T-helper 1 cell treated with Interleukin-12 subunit alpha and Interleukin-12 subunit beta and Interleukin-4 antibody, amounts not matched to agents 30 ng/mL and 1 ng/mL, for 36 hours (primary cell): ENCODE data around the gene RASA1. TPM values are rescaled to one million over a fixed set of nuclear protein-coding genes. Genes with fewer than 3 reads are reported as not detected.

Experiments
- intact Hi-C: fragments of 100-400 bp; cut with micrococcal nuclease; formaldehyde crosslinking; loops from one replicate; pipeline ENCODE4 v1.15.1; 2024
- total RNA-seq: library from RNA; stranded (reverse); gene quantifications from 2 replicates; pipeline ENCODE4 v1.2.3, GENCODE V29; 2022

The RASA1 gene
- total RNA-seq, 1 donor from 2014 or later, result 19.6 TPM

DNA sequence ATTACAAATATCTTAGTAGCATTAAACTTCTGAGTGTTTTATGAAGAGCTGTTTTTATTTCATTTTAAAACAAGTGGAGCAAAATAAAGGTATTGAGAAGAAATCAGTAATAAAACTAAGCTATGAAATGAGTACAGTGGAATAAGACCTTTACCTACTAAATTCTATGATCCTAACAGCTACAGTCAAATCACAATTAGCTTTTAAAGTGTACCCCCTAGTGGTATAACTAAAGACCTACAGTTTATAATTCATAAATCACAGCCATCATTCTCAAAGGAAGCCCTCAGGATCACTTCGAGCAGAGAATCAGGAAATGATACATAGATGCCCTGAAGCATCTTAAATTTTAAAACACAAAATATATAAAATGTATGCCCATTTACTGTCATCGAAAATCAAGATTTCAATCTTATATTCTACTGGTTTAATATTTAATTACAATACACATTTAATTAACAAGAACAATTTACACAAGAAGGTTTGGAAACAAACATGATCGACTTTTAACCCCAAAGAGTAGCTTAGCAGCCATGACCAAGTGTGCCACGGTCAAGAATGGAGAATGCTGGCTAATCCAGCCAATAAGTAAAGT is 132.7 kb downstream of the RASA1 start:
- intact Hi-C loops, result loop anchor here (1.0 to 2.0 kb wide), 11 partner anchors 12 to 519 kb away; partner anchors contain the start of gene CCNH

GRCh38 chr5:87401626-87402025 is 133.9 kb downstream of the RASA1 start:
- intact Hi-C loops, result loop anchor here (2.0 kb wide), 3 partner anchors 61 to 389 kb away; no protein-coding TSS in a partner anchor

GRCh38 chr5:87403409-87403808 is 135.7 kb downstream of the RASA1 start:
- intact Hi-C loops, result no loop called here

GRCh38 chr5:87403899-87404298 is 136.2 kb downstream of the RASA1 start:
- intact Hi-C loops, result no loop called here

DNA sequence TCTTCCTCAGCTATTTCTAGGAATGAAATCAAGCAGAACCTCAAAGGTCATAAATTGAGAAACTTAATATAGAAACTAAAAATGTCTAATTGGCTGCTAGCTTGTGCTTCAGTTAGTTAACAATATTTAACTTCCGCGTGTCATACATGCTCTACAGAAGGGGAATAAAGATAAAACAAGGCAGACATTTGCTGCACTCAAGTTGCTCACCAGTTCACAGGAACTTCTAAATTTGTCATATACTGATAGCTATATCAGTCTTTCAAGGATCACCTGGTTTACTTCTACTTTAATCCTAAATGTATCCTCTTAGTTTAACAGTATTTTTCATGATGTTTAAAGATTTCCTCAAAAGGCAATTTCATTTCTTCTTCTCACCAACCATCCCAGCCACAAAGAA is 136.7 kb downstream of the RASA1 start:
- intact Hi-C loops, result no loop called here

- intact Hi-C loops, result no loop called here
Observed at GRCh38 chr5:87405472-87406155, 137.9 kb downstream of the RASA1 start.

GRCh38 chr5:87408204-87408603 is 140.5 kb downstream of the RASA1 start:
- intact Hi-C loops, result no loop called here

- intact Hi-C loops, result loop anchor here (2.0 to 10.0 kb wide), 3 partner anchors 440 to 1264 kb away; no protein-coding TSS in a partner anchor
Observed at GRCh38 chr5:87410931-87411330, 143.2 kb downstream of the RASA1 start.

- intact Hi-C loops, result loop anchor here (2.0 to 10.0 kb wide), 3 partner anchors 441 to 1263 kb away; no protein-coding TSS in a partner anchor
Observed at GRCh38 chr5:87411586-87411972, 143.9 kb downstream of the RASA1 start.

- intact Hi-C loops, result loop anchor here (1.0 to 10.0 kb wide), 8 partner anchors 12 to 1263 kb away; partner anchors contain the start of gene COX7C
Observed at GRCh38 chr5:87411973-87412629, 144.4 kb downstream of the RASA1 start.

DNA sequence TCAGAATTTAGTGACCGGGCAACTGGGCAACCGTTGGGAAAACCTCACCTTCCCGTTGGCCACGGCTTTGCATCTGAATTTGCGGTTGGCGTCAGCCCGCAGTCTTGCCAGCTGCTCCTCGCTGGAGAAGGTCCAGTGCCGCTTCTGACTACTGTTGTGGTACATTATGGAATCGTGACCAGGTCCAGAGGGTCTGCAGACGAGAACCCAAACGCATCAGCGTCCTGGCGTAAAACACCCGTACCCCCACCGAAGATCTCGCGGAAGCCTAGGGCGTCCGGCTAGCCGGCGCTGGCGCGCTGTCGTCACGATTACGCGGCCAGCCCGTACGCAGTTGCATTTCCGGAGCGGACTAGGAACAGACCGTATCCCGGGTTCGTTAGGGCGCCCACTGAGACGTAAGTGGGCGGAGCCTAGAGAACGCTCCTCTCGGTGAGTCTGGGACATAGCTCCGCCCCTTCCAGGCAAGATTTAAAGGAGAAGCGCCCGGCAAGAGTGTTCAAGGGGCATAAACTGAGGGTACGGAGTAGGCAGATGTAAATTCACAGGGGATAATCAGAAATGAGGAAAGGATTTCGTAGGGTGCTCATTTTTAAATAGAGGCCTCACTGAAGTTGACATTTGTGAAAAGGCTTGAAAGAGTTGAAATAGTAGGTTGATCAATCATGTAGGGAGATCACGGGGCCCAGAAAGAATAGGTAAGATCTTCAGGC is 145.1 kb downstream of the RASA1 start, which contains the start of gene CCNH:
Gene CCNH (minus strand): TSS at position 301 of the 713 bp plus-strand sequence. CDS start 136 bp downstream, at position 165.
- intact Hi-C loops, result loop anchor here (1.0 to 10.0 kb wide), 11 partner anchors 12 to 1262 kb away; partner anchors contain the start of gene COX7C

GRCh38 chr5:87413343-87413645 is 145.6 kb downstream of the RASA1 start:
- intact Hi-C loops, result loop anchor here (1.0 to 10.0 kb wide), 7 partner anchors 73 to 1262 kb away; no protein-coding TSS in a partner anchor

DNA sequence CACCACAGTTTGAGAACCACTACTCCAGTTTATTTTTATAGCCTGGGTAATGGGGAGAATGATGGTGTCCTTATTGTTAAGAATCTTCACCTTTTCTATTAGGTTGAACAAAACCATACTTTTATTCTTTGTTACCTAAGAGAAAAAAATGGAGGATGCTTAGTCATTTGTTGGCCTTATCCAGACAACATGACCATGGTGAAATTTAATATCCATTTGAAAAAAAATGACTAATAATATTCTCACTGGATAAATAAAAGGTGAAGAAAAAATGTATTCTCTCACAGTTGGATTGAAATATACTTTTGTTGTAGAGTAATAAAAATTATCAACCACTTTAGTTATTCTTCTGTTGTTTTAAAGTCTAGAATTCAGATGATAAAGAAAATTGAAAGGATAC is 150.8 kb downstream of the RASA1 start:
- intact Hi-C loops, result loop anchor here (10.0 kb wide), 1 partner anchor 1256 kb away; no protein-coding TSS in a partner anchor

- intact Hi-C loops, result no loop called here
Observed at GRCh38 chr5:87421307-87421706, 153.6 kb downstream of the RASA1 start.

DNA sequence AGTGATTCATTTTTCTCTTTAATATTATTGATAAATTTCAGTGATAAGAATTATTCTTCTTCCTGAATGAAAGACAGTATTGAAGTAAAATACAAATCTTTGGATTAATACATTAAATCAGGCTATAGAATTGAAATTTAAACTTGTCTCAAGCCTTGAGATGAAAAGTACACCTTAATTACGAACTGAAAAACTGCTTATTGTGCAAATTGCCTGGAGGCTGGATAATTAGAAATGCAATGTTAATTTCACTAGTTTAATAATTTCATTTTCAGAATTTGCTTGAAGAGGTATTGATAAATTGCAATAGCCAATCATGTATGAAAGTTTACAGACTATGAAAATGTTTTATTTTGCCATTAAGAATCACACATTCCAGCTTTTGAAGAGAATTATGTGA is 156.1 kb downstream of the RASA1 start:
- intact Hi-C loops, result loop anchor here (2.0 kb wide), 1 partner anchor 1267 kb away; no protein-coding TSS in a partner anchor

- intact Hi-C loops, result no loop called here
Observed at GRCh38 chr5:87430863-87431457, 163.3 kb downstream of the RASA1 start.

GRCh38 chr5:87432460-87432859 is 164.8 kb downstream of the RASA1 start:
- intact Hi-C loops, result no loop called here

DNA sequence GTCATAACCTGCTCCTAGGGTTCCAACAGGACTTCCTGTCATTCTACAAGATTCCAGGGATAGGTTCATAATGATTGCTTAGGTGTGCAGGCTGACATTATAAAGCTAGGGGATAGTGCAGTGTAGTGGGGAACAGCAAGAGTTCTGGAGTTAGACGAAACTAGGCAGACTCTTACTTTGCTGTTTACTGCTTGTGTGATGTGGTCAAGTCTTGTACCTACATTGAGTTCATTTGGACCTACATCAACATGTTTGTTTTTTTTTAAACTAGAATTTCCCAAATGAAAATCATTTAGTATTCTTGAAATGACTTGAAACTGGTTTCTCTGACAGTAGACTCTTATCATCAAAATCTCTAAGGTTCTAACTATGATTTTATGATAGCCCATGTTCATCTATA is 166.3 kb downstream of the RASA1 start:
- intact Hi-C loops, result no loop called here

DNA sequence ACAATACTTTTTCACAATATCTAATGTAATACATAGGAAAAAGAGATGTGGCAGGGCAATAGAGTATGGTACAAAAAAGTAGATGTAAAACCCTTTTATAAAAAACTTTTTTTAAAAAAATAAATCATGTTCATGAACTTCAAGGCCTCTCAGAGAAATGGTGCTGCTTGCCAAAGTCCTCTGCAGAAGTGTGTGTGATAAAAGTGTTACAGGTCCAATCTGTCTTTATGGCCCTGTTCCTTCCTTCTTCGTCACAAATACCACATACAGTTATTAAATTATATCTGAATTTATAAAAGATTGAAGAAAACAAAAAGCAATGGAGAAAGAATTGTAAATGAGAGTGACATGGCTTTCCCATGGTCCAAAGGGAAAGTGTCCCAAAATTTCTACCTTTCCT is 166.8 kb downstream of the RASA1 start:
- intact Hi-C loops, result no loop called here

DNA sequence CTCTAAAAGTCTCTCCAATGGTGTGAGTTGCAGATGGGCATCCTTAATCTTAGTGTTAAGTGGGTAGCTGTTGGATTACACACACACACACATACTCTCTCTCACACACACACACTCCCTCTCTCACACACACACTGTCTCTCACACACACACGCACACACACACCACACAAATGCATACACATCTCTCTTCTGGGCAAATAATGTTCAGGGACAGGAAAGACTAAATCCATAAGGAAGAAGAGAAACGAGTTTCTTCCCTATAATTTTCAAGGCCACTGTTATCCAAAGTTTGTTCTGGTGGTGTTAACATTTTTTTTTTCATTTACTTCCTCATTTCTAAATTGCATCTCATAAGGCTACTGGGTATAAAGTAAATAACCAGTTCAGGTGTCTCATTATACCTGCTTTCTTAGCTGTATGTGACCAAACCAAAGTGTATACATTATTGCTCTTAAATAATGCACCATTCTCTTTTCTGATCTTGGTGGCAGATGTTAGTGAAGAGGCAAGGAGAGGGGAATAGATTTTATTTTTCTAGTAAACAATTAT is 167.5 kb downstream of the RASA1 start:
- intact Hi-C loops, result no loop called here

GRCh38 chr5:87437724-87438123 is 170.0 kb downstream of the RASA1 start:
- intact Hi-C loops, result no loop called here
